HepG2 (cell line): ENCODE data around the gene NECAB2. TPM values are rescaled to one million over a fixed set of nuclear protein-coding genes. Genes with fewer than 3 reads are reported as not detected.

Experiments
- ARID4A ChIP-seq: sonication (generic); formaldehyde crosslinking; IDR thresholded peaks from 2 replicates; pipeline ENCODE4 v1.5.0; 2020; ENCODE audit warnings: mild to moderate bottlenecking, missing genetic modification reagents, borderline replicate concordance
- ARID5B ChIP-seq: IDR thresholded peaks from 2 replicates; pipeline ENCODE4 v1.4.0; 2020; ENCODE audit warnings: mild to moderate bottlenecking, missing genetic modification reagents
- CHD4 ChIP-seq: fragments of 200-600 bp; sonication (generic); IDR thresholded peaks from 2 replicates; pipeline ENCODE4 v1.7.0; 2017; ENCODE audit warnings: mild to moderate bottlenecking, low read length, borderline replicate concordance
- EP300 ChIP-seq, 3 experiments: sonication (generic) in 1 of 3; formaldehyde crosslinking in 1 of 3; IDR thresholded peaks; 2 replicates each; pipeline versions ENCODE4 v1.5.1 to v1.6.1; 2011 to 2020; ENCODE audit warnings: low read depth in 2 of 3, low read length in 2 of 3, borderline replicate concordance in 1 of 3, improper control_type of control experiment in 1 of 3, mild to moderate bottlenecking in 1 of 3, missing genetic modification reagents in 1 of 3, moderate library complexity in 1 of 3
- GPBP1L1 ChIP-seq: sonication (generic); formaldehyde crosslinking; IDR thresholded peaks from 2 replicates; pipeline ENCODE4 v1.5.0; 2020; ENCODE audit warnings: mild to moderate bottlenecking, missing genetic modification reagents
- MED13 ChIP-seq: sonication (generic); formaldehyde crosslinking; IDR thresholded peaks from 2 replicates; pipeline ENCODE4 v1.5.0; 2020; ENCODE audit warnings: missing genetic modification reagents
- MYPOP ChIP-seq: sonication (generic); formaldehyde crosslinking; IDR thresholded peaks from 2 replicates; pipeline ENCODE4 v1.8.1; 2023; ENCODE audit warnings: mild to moderate bottlenecking, moderate library complexity, missing genetic modification reagents
- STAG1 ChIP-seq: sonication (generic); formaldehyde crosslinking; IDR thresholded peaks from 2 replicates; pipeline ENCODE4 v1.4.0; 2020; ENCODE audit warnings: missing genetic modification reagents
- TOE1 ChIP-seq: sonication (generic); formaldehyde crosslinking; IDR thresholded peaks from 2 replicates; pipeline ENCODE4 v1.4.0; 2020; ENCODE audit warnings: mild to moderate bottlenecking, missing genetic modification reagents
- ZGPAT ChIP-seq: IDR thresholded peaks from 2 replicates; pipeline ENCODE4 v1.6.1; 2016; ENCODE audit warnings: mild to moderate bottlenecking
- ZNF629 ChIP-seq: sonication (generic); formaldehyde crosslinking; conservative IDR thresholded peaks from 2 replicates; pipeline ENCODE4 v1.5.0; 2020; ENCODE audit warnings: missing genetic modification reagents
- ZSCAN29 ChIP-seq: sonication (generic); formaldehyde crosslinking; conservative IDR thresholded peaks from 2 replicates; pipeline ENCODE4 v1.4.0; 2020; ENCODE audit warnings: mild to moderate bottlenecking, missing genetic modification reagents
- polyA plus RNA-seq, 8 experiments: library from polyadenylated mRNA; depleted of rRNA in 3 of 8; stranded (reverse) in 7 of 8; unstranded in 1 of 8; fragments of >200 nt; fragmentation: Illumina TruSeq in 4 of 8; extraction: Trizol in 4 of 8; gene quantifications; 2 replicates each; pipeline versions ENCODE4 v1.2.1 to v1.2.3, GENCODE V29; 2011 to 2016; ENCODE audit warnings: low read depth in 4 of 8, missing spikeins in 1 of 8, mixed read lengths in 1 of 8; ENCODE audit not compliant: insufficient read depth in 1 of 8
- total RNA-seq, 5 experiments: library from RNA; depleted of rRNA; stranded (reverse); fragments of >200 nt; fragmentation: Illumina TruSeq; extraction: Trizol; gene quantifications; 2 replicates each; pipeline ENCODE4 v1.2.3, GENCODE V29; 2016; ENCODE audit warnings: low read depth in 1 of 5

The NECAB2 gene
- total and polyA plus RNA-seq, 2 of the 13 experiments (the other 11 are each of a cell fraction or from before 2014, with no cell fraction given) = 0.21 to 0.49 TPM

- peak; percentile 86; the same call in 1 of the 2 replicates for TF ChIP-seq MYPOP
- 0 out of 2 replicates have a peak, but pooled peaks have one; percentile 37 for TF ChIP-seq ZGPAT (CRISPR knock-in tag)
- peak; percentile 58; the same call in 1 of the 2 replicates for TF ChIP-seq ARID4A
- no peak for TF ChIP-seq MED13
- TF ChIP-seq ARID5B (CRISPR knock-in tag) = peak; percentile 48
- peak in 1 of 2 experiments; percentile 68; a peak in 1 of 4 replicates for TF ChIP-seq EP300 (IDR thresholded peaks at IDR 0.05; ENCODE audit: low read depth in 2 of 2, low read length in 2 of 2)
- no peak for TF ChIP-seq EP300 (CRISPR knock-in tag; IDR thresholded peaks at IDR 0.05; ENCODE audit: borderline replicate concordance)
- TF ChIP-seq TOE1 (CRISPR knock-in tag) = no peak
- peak; percentile 93 for TF ChIP-seq STAG1 (CRISPR knock-in tag)
- TF ChIP-seq ZNF629 (CRISPR knock-in tag) = no peak
- no peak for TF ChIP-seq GPBP1L1 (CRISPR knock-in tag)
- TF ChIP-seq ZSCAN29 (CRISPR knock-in tag) = 0 out of 2 replicates have a peak, but pooled peaks have one; percentile 61
- no peak for TF ChIP-seq CHD4
Measured at GRCh38 chr16:83926726-83927397, 41.2 kb upstream of the NECAB2 start (continued).
